Keratinocyte (primary cell): ENCODE results near the gene ATP6V0E2. TPM values are rescaled to one million over a fixed set of nuclear protein-coding genes. Genes with fewer than 3 reads are reported as not detected.

Experiments used
- DNase-seq: peaks from one replicate; pipeline ENCODE4 v3.0.0-alpha.2; 2011; ENCODE audit warnings: low read depth, missing footprints, low spot score
- FAIRE-seq: peaks from 2 replicates; lab custom pipeline; 2011; peaks lifted over from hg19 to GRCh38; lab: Jason Lieb, UNC
- H2AFZ ChIP-seq: 2 replicates; pipeline ENCODE4 v1.6.0; 2012; ENCODE audit warnings: low read length, control low read depth, inconsistent platforms; ENCODE audit not compliant: control insufficient read depth
- H3K27ac ChIP-seq: 2 replicates; pipeline ENCODE4 v1.5.1; 2011; ENCODE audit warnings: low read length; ENCODE audit not compliant: control insufficient read depth, insufficient read depth
- H3K27me3 ChIP-seq: 3 replicates; pipeline ENCODE4 v1.6.0; 2011; ENCODE audit warnings: low read length; ENCODE audit not compliant: control insufficient read depth, insufficient read depth; ENCODE audit errors: extremely low read depth
- H3K36me3 ChIP-seq, 2 experiments: 2 replicates in 1 of 2; 3 replicates in 1 of 2; pipeline ENCODE4 v1.5.1; 2011; ENCODE audit warnings: low read length in 2 of 2, mild to moderate bottlenecking in 1 of 2; ENCODE audit not compliant: control insufficient read depth in 2 of 2, insufficient read depth in 2 of 2; ENCODE audit errors: extremely low read depth in 1 of 2
- H3K4me1 ChIP-seq: 3 replicates; pipeline ENCODE4 v1.5.1; 2011; ENCODE audit warnings: low read length; ENCODE audit not compliant: control insufficient read depth, insufficient read depth; ENCODE audit errors: extremely low read depth
- H3K4me2 ChIP-seq: 3 replicates; pipeline ENCODE4 v1.6.0; 2011; ENCODE audit warnings: low read depth, low read length; ENCODE audit not compliant: control insufficient read depth, insufficient read depth; ENCODE audit errors: extremely low read depth
- H3K4me3 ChIP-seq, 3 experiments: fragments of 200-600 bp in 1 of 3; sonication (generic) in 1 of 3; 2 replicates in 2 of 3; 3 replicates in 1 of 3; pipeline ENCODE4 v1.5.1; 2011 to 2016; ENCODE audit warnings: low read length in 3 of 3, mild to moderate bottlenecking in 3 of 3, control low read depth in 2 of 3, inconsistent platforms in 1 of 3, low read depth in 1 of 3, mixed read lengths in 1 of 3, mixed run types in 1 of 3, moderate library complexity in 1 of 3; ENCODE audit not compliant: control insufficient read depth in 2 of 3, insufficient read depth in 2 of 3; ENCODE audit errors: extremely low read depth in 1 of 3
- H3K79me2 ChIP-seq: 2 replicates; pipeline ENCODE4 v1.6.0; 2012; ENCODE audit warnings: low read length; ENCODE audit not compliant: control insufficient read depth, insufficient read depth
- H3K9ac ChIP-seq: 3 replicates; pipeline ENCODE4 v1.6.0; 2011; ENCODE audit warnings: low read length; ENCODE audit not compliant: control insufficient read depth, insufficient read depth; ENCODE audit errors: extremely low read depth
- H3K9me1 ChIP-seq: 3 replicates; pipeline ENCODE4 v1.6.0; 2011; ENCODE audit warnings: low read length; ENCODE audit not compliant: control insufficient read depth, insufficient read depth; ENCODE audit errors: extremely low read depth
- H3K9me3 ChIP-seq: 2 replicates; pipeline ENCODE4 v1.5.1; 2012; ENCODE audit warnings: low read depth, low read length; ENCODE audit not compliant: control insufficient read depth
- H4K20me1 ChIP-seq: 3 replicates; pipeline ENCODE4 v1.6.0; 2011; ENCODE audit warnings: low read length; ENCODE audit not compliant: control insufficient read depth, insufficient read depth; ENCODE audit errors: extremely low read depth
- CTCF ChIP-seq, 3 experiments: IDR thresholded peaks in 1 of 3; conservative IDR thresholded peaks in 1 of 3; optimal IDR thresholded peaks in 1 of 3; 2 replicates in 2 of 3; 3 replicates in 1 of 3; pipeline versions ENCODE3 to v1.5.1; 2011; ENCODE audit warnings: low read length in 3 of 3, mild to moderate bottlenecking in 3 of 3, moderate library complexity in 2 of 3, control low read depth in 1 of 3, inconsistent platforms in 1 of 3; ENCODE audit not compliant: insufficient read depth in 2 of 3; ENCODE audit errors: extremely low read depth in 1 of 3
- EZH2 ChIP-seq: IDR thresholded peaks from one replicate; pipeline ENCODE4 v1.6.1; 2012; ENCODE audit warnings: inconsistent platforms, mild to moderate bottlenecking, low read length, moderate library complexity
- dilution Hi-C: fragments of 300-500 bp; cut with MboI; formaldehyde crosslinking; loops from one replicate; pipeline ENCODE4 v1.7.0; 2020; ENCODE audit warnings: low sequenced_read_pairs; ENCODE audit not compliant: extremely low pct_ligation_motif_present
- polyA plus RNA-seq, 5 experiments: library from polyadenylated mRNA; depleted of rRNA in 3 of 5; stranded (reverse) in 3 of 5; stranded (forward) in 1 of 5; unstranded in 1 of 5; fragments of >200 nt; gene quantifications; 1 replicate in 1 of 5; 2 replicates in 3 of 5; 3 replicates in 1 of 5; pipeline versions ENCODE4 v1.2.1 to v1.2.3, GENCODE V29; 2011 to 2012; ENCODE audit warnings: missing spikeins in 2 of 5, low read depth in 1 of 5, low replicate concordance in 1 of 5

ATP6V0E2 gene
- polyA plus RNA-seq, 1 donor (not counting 4 experiments of a cell fraction or from before 2014, with no cell fraction given), result 5.0 TPM

- Histone ChIP-seq H3K27me3 (no peaks in the 10 kb centered on the region), H4K20me1 (no peaks in the 10 kb centered on the region), H2AFZ (no peak overlapping the region), H3K4me1 (no peaks in the 10 kb centered on the region), H3K9me3 (no peaks in the 10 kb centered on the region), H3K27ac (no peak overlapping the region), H3K79me2 (no peaks in the 10 kb centered on the region), H3K9me1 (no peaks in the 10 kb centered on the region), H3K9ac (no peak overlapping the region), H3K4me3 (no peak overlapping the region), H3K36me3 (peaks cover 0 to 4% of the 10 kb centered on the region in 2 experiments), H3K4me2 (no peak overlapping the region)
- no peak for DNase-seq
- dilution Hi-C loops, result no loop called here
- FAIRE-seq, result no peak
- no peak for TF ChIP-seq CTCF (optimal IDR thresholded peaks at IDR 0.05 in 1 of 3, IDR thresholded peaks at IDR 0.05 in 1 of 3, conservative IDR thresholded peaks at IDR 0.05 in 1 of 3; ENCODE audit: extremely low read depth in 1 of 3, insufficient read depth in 2 of 3, low read length in 3 of 3)
- no peak for TF ChIP-seq EZH2
These were observed 27.2 kb upstream of the ATP6V0E2 start for GRCh38 chr7:149846436-149847046.

- H3K4me3 ChIP-seq, result no peak overlapping the region
- no peak overlapping the region for H3K27ac ChIP-seq
- H2AFZ ChIP-seq, result no peak overlapping the region
- H4K20me1 ChIP-seq, result no peaks in the 10 kb centered on the region
- H3K9ac ChIP-seq, result no peak overlapping the region
- FAIRE-seq (no peak), DNase-seq (no peak)
- dilution Hi-C loops, result no loop called here
- no peak for TF ChIP-seq EZH2
- TF ChIP-seq CTCF (optimal IDR thresholded peaks at IDR 0.05 in 1 of 3, IDR thresholded peaks at IDR 0.05 in 1 of 3, conservative IDR thresholded peaks at IDR 0.05 in 1 of 3; ENCODE audit: extremely low read depth in 1 of 3, insufficient read depth in 2 of 3, low read length in 3 of 3), result no peak
- H3K9me1 ChIP-seq, result no peaks in the 10 kb centered on the region
- H3K79me2 ChIP-seq, result no peaks in the 10 kb centered on the region
- no peaks in the 10 kb centered on the region for H3K27me3 ChIP-seq
- no peaks in the 10 kb centered on the region for H3K9me3 ChIP-seq
- H3K4me1 ChIP-seq, result no peaks in the 10 kb centered on the region
- peaks cover 0 to 4% of the 10 kb centered on the region in 2 experiments for H3K36me3 ChIP-seq
- no peak overlapping the region for H3K4me2 ChIP-seq
These were observed 24.6 kb upstream of the ATP6V0E2 start for GRCh38 chr7:149849174-149849573.
